ENCODE measurements around the gene MARK4. TPM values are rescaled to one million over a fixed set of nuclear protein-coding genes. Genes with fewer than 3 reads are reported as not detected.

Gene MARK4
- total RNA-seq, 1 donor from 2014 or later: 165 TPM

DNA sequence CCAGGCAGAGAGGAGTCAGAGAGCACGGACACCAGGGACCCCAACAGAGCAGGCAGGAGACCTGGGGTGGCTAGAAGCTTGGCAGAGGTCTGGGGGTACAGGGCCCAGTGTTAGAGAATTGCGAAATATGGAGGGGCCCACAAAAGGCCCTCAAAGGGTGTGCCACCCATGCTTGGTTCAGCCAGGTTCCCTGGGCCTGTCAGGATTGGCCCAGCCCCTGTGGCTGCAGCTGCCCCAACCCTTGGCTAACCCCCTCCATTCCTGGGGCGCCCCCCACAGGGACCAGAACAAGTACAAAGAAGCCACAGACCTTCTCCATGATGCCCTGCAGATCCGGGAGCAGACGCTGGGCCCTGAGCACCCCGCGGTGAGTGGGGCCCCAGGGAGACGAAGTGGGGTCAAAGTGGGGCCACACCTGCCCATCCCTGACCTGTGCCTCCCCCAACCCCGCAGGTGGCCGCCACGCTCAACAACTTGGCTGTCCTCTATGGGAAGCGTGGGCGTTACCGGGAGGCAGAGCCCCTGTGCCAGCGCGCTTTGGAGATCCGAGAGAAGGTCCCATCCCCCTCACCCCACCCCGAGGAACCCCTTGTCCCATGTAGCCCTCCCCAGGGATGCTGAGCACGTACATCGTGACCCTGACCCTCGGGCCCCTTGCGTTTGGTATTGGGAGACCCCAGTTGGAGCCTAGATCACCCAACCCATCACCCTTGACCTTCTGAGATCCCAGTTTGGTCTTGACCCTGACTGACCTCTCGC lies 97.5 kb downstream of the MARK4 start:
- Mint-ChIP-seq H3K4me3 (ENCODE audit: unreplicated experiment) (peak overlapping the region; percentile 65), H3K27me3 (ENCODE audit: unreplicated experiment) (peaks cover 17% of the 10 kb centered on the region)

DNA sequence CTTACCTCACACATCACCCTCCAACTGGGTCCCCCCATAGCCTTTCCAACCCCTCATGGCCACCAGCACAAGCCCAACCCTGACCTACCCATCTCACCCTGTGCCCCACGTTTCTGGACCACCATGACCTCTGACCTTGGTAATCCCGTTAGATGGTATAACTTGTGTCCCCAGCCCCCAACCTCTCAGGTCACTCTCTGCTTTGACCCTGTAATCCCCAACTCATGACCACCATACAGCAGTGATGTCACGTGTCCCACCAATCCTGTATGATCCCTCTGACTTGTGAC lies 98.0 kb downstream of the MARK4 start:
- H3K36me3 Mint-ChIP-seq (ENCODE audit: low read depth, unreplicated experiment): peaks cover 28% of the 10 kb centered on the region
- TF ChIP-seq, protein P1, sequence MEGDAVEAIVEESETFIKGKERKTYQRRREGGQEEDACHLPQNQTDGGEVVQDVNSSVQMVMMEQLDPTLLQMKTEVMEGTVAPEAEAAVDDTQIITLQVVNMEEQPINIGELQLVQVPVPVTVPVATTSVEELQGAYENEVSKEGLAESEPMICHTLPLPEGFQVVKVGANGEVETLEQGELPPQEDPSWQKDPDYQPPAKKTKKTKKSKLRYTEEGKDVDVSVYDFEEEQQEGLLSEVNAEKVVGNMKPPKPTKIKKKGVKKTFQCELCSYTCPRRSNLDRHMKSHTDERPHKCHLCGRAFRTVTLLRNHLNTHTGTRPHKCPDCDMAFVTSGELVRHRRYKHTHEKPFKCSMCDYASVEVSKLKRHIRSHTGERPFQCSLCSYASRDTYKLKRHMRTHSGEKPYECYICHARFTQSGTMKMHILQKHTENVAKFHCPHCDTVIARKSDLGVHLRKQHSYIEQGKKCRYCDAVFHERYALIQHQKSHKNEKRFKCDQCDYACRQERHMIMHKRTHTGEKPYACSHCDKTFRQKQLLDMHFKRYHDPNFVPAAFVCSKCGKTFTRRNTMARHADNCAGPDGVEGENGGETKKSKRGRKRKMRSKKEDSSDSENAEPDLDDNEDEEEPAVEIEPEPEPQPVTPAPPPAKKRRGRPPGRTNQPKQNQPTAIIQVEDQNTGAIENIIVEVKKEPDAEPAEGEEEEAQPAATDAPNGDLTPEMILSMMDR (IDR thresholded peaks at IDR 0.05; ENCODE audit: unreplicated experiment): no peak
- no peaks in the 10 kb centered on the region for H3K9me3 Mint-ChIP-seq (ENCODE audit: unreplicated experiment)
- peak overlapping the region; percentile 65 for H3K4me3 Mint-ChIP-seq (ENCODE audit: unreplicated experiment)
- no peak for DNase-seq (ENCODE audit: low spot score)
- H3K4me1 Mint-ChIP-seq (ENCODE audit: unreplicated experiment): no peaks in the 10 kb centered on the region
- no peak overlapping the region for H3K27ac Mint-ChIP-seq (ENCODE audit: unreplicated experiment)
- H3K27me3 Mint-ChIP-seq (ENCODE audit: unreplicated experiment): peaks cover 14% of the 10 kb centered on the region

More for the DNA sequence above, 97.5 kb downstream of the MARK4 start:
- no peak for DNase-seq (ENCODE audit: low spot score)
- Mint-ChIP-seq H3K9me3 (ENCODE audit: unreplicated experiment) (no peaks in the 10 kb centered on the region), H3K4me1 (ENCODE audit: unreplicated experiment) (no peaks in the 10 kb centered on the region), H3K27ac (ENCODE audit: unreplicated experiment) (no peak overlapping the region), H3K36me3 (ENCODE audit: low read depth, unreplicated experiment) (peaks cover 23% of the 10 kb centered on the region)
- TF ChIP-seq, protein P1 (IDR thresholded peaks at IDR 0.05; ENCODE audit: unreplicated experiment): no peak

DNA sequence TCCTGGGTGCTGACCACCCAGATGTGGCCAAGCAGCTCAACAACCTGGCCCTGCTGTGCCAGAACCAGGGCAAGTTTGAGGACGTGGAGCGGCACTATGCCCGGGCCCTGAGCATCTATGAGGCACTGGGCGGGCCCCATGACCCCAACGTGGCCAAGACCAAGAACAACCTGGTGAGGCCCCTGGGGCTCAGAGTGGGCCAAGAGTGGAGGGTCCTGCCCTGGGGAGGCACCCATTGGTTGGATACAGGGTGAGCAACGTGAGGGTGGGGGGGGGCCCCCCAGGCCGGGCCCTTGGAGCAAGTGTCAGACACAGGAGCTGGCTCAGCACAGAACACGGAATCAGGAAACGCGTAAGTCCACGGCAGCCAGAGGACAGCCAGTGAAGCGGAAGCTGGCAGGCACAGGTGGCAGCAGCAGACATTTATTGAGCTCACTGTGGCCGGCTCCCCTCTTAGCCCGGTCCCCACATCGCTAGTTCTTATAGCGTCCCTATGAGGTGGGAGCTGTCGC lies 98.4 kb downstream of the MARK4 start:
- Mint-ChIP-seq H3K9me3 (ENCODE audit: unreplicated experiment) (no peaks in the 10 kb centered on the region), H3K4me1 (ENCODE audit: unreplicated experiment) (no peaks in the 10 kb centered on the region), H3K27ac (ENCODE audit: unreplicated experiment) (no peak overlapping the region), H3K4me3 (ENCODE audit: unreplicated experiment) (no peak overlapping the region), H3K27me3 (ENCODE audit: unreplicated experiment) (peaks cover 14% of the 10 kb centered on the region), H3K36me3 (ENCODE audit: low read depth, unreplicated experiment) (peaks cover 28% of the 10 kb centered on the region)
- DNase-seq (ENCODE audit: low spot score): no peak
- TF ChIP-seq, protein P1 (IDR thresholded peaks at IDR 0.05; ENCODE audit: unreplicated experiment): no peak

DNA sequence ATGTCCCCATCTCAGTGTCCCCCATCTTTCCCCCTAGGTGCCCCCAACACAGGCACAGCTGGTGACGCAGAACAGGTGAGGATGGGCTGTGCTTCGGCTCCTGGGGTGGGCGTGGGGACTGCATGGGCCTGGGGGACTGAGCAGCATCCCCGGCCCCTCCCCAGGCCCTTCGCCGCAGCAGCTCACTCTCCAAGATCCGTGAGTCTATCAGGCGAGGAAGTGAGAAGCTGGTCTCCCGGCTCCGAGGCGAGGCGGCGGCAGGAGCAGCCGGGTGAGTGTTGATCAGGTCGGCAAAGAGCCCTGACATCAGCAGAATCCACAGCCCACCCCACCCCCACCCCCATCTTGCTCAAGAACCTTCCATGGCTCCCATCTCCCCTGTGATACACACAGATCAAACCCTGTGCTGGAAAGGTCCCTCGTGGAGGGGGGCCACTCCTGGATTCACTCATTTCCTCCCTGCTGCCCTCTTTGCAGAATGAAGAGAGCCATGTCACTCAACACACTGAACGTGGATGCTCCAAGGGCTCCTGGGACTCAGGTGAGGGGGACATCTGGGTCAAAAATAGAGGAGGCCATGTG lies 99.5 kb downstream of the MARK4 start:
- H3K9me3 Mint-ChIP-seq (ENCODE audit: unreplicated experiment): no peaks in the 10 kb centered on the region
- no peak overlapping the region for H3K27ac Mint-ChIP-seq (ENCODE audit: unreplicated experiment)
- peaks cover 14% of the 10 kb centered on the region for H3K27me3 Mint-ChIP-seq (ENCODE audit: unreplicated experiment)
- peaks cover 33% of the 10 kb centered on the region for H3K36me3 Mint-ChIP-seq (ENCODE audit: low read depth, unreplicated experiment)
- TF ChIP-seq, protein P1 (IDR thresholded peaks at IDR 0.05; ENCODE audit: unreplicated experiment): no peak
- no peak for DNase-seq (ENCODE audit: low spot score)
- H3K4me1 Mint-ChIP-seq (ENCODE audit: unreplicated experiment): no peaks in the 10 kb centered on the region
- no peak overlapping the region for H3K4me3 Mint-ChIP-seq (ENCODE audit: unreplicated experiment)

DNA sequence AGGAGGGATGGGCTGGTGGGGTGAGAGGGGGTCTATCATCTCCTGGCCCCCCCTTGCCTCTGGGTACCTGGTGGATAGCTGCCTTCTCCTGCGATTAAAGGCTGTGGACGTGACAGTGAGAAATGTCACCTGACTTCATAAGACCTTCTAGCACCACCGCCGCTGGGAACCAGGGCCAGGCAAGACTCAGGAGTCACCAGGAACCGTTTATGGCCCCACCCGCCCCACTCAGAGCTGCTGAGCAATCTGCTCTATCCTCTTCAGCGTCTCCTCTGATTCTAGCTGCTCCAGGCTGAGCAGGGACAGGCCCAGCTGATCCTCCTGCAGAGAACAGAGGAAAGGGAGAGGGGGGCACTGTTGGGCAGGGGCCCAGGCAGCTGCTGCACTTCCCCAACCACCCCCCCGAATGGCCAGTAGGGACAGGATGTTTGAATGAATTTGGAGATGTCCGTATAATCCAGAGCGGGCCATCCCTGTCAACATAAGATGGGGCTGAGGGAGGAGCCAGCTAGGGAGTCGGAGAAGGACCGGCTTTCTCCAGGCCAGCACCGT lies 100.4 kb downstream of the MARK4 start:
- peaks cover 10% of the 10 kb centered on the region for H3K27me3 Mint-ChIP-seq (ENCODE audit: unreplicated experiment)
- H3K27ac Mint-ChIP-seq (ENCODE audit: unreplicated experiment): no peak overlapping the region
- no peaks in the 10 kb centered on the region for H3K9me3 Mint-ChIP-seq (ENCODE audit: unreplicated experiment)
- DNase-seq (ENCODE audit: low spot score): no peak
- TF ChIP-seq, protein P1 (IDR thresholded peaks at IDR 0.05; ENCODE audit: unreplicated experiment): no peak
- H3K4me3 Mint-ChIP-seq (ENCODE audit: unreplicated experiment): no peak overlapping the region
- H3K4me1 Mint-ChIP-seq (ENCODE audit: unreplicated experiment): no peaks in the 10 kb centered on the region
- H3K36me3 Mint-ChIP-seq (ENCODE audit: low read depth, unreplicated experiment): peaks cover 33% of the 10 kb centered on the region

All from endothelial cell (in vitro differentiated cells).